HG03103 (cell line): ENCODE results near the gene CD72.
A peak's percentile ranks its signal among the peaks of the same experiment; 100 is the strongest.
"Not testable (repeated sequence)": the region's sequence is repeated elsewhere in the genome, so short reads cannot be mapped to it uniquely, and the experiment has no call there.

Experiments
- ATAC-seq: cut with Tn5 transposase; IDR thresholded peaks from one replicate; pipeline ENCODE4 v1.9.1; 2021; ENCODE audit warnings: low read depth; ENCODE audit not compliant: unreplicated experiment

CD72 gene

DNA sequence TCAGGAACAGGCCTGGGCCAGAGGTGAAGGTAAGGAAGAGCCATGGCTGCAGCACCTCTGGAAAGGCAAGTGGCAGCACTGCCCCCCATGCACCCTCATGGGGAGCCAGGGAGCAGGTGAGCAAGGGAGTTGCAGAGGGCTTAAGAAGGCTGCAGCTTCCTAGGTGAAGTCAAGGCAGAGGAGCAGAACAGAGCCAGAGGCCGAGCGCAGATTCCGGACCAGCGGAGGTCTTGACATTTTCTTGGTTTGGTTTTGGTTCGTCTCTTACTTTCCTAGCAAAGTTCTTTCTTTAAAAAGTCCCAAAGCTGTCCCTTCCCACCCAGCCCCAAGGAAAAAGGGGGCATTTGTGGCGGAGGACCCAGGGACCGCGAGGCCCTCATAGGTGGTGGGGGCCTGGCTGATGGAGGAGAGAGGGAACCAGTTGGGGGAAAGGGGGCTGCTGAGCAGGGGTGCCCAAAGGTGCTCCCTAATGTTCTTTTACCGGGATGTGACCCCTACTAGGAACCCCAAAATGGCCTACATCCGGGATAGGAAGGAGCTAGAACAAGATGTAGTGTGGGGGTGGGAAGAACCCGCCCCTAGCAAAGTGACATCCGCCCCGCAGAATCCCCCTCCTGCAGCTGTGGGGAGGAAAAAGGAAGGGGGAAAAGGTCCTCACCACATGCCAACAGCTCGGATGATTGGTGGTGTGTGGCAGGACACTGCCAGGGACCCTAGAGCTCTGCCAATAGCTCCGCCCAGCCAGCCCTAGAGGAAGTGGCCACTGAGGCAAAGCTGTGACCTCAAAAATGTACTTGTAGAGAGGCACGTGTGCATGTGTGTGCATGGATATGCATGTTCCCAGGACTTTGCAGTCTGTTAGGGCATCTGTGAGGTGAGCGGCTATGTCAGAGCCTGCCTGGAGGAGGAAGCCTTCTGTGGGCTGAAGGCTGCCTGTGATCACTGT is 914 bp upstream of the CD72 start:
- no peak for ATAC-seq

DNA sequence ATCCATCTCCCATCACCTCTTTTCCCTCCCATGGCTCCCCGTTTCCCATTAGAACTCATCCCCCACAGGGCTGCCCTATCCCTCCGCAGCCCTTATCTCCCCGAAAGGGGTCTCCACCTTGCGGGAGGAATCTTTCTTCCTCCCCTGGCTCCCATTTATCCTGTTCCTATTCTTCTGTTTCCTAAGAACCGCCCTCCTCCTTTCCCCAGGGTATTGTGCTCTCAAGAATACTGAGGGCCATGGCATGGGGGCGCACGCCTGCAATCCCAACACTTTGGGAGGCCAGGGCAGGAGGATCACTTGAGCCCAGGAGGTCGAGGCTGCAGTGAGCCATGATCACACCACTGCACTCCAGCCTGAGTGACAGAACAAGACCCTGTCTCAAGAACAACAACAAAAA is 665 bp downstream of the CD72 start:
- ATAC-seq = no peak

- ATAC-seq = no peak
Measured at GRCh38 chr9:35616681-35617459, 1.3 kb downstream of the CD72 start.

DNA sequence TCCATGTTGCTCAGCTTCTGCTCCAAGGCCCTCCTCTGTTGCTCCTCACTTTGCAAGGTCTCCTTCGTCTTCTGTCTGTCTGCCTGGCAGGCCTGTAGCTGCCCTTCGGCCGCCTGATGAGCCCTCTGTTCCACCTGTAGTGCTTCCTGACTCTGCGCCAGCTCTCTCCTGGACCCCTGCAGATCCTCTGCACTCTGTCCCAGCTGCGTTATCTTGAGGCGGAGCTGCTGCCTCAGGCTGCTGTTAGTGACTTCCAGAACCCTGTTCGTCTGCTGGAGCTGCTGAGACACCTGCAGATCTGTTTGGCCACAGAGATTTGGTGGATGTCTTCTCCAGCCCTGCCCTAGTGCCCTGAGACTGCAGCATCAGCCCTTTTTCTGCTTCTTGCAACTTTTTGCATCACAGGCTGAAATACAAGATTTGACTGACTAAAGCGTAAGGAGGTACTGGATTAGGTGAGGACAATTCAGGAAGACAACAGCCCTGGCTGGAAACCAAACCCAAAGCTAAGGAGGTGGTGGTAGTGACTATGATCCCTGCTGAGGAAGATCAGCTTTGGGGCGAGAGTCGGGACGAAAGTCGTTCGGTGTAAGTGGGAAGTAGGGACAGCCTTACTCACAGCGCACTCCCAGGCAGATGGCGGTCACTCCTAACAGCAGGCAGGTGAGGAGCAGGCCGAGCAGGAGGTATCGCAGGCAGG is 2.1 kb downstream of the CD72 start:
- no peak for ATAC-seq

GRCh38 chr9:35612843-35613242 is 5.4 kb downstream of the CD72 start:
- no peak for ATAC-seq

GRCh38 chr9:35612066-35612465 is 6.1 kb downstream of the CD72 start:
- ATAC-seq = not testable (repeated sequence)

DNA sequence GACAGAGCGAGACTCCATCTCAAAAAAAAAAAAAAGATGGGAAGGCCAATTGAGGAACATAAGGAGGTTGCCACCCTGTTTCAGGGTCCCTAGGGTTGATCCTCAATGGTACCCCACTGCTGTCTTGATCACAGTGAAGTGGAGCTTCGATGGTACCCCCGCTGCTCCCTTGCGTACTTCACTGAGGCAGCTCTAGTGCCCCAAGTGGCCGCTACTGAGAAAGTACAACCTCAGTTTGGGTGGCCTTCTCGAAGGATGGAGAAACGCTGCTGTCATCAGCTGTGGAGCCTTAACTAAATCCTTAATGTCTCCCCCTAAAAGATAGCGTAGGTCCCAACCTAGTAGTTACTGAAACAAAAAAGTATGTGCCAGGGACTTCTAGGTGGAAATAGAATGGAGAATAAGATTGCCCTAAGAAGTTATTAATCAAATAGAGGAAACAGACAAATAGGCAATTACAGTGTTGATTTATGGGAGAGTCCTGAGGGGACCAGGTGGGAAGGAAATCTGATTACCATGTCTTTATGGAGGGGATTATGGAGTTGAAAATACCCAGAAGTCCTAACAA is 6.9 kb downstream of the CD72 start:
- no peak for ATAC-seq

DNA sequence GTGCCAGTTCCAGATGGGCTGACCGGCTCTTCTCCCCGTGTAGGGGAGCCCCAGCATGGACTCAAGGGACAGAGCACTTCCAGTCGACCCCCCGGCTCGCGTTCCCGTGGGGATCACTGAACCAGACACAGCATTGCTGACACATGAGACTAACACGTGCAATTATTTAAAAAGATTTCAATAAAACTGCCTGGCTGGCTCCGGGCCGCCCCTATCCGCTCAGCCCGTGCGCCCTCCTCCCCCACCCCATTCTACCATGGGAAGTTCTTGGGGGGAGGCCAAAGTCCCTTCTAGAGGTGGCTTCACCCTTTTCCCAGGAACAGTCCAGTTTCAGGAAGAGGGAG is 8.4 kb downstream of the CD72 start:
- ATAC-seq = no peak

DNA sequence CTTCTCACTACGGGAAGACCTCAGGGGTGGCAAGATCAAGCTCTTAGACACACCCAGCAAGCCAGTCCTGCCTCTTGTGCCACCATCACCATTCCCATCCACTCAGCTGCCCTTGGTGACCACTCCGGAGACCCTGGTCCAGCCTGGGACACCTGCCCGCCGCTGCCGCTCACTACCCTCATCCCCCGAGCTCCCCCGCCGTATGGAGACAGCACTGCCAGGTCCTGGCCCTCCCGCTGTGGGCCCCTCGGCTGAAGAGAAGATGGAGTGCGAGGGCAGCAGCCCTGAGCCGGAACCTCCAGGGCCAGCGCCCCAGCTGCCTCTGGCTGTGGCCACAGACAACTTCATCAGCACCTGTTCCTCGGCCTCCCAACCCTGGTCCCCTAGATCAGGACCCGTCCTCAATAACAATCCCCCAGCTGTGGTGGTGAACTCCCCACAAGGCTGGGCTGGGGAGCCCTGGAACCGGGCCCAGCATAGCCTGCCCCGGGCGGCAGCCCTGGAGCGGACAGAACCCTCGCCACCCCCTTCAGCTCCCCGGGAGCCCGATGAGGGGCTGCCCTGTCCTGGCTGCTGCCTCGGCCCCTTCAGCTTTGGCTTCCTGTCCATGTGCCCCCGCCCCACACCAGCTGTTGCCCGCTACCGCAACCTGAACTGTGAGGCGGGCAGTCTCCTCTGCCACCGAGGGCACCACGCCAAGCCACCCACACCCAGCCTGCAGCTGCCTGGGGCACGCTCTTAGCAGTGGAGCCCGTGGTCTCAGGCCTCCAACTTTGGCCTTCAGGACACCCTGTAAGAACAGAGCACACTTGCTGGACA is 9.0 kb downstream of the CD72 start:
- no peak for ATAC-seq

- no peak for ATAC-seq
Measured at GRCh38 chr9:35608221-35608620, 10.0 kb downstream of the CD72 start.

GRCh38 chr9:35606726-35607125 is 11.5 kb downstream of the CD72 start:
- ATAC-seq = no peak

- no peak for ATAC-seq
Measured at GRCh38 chr9:35606138-35606504, 12.1 kb downstream of the CD72 start.

DNA sequence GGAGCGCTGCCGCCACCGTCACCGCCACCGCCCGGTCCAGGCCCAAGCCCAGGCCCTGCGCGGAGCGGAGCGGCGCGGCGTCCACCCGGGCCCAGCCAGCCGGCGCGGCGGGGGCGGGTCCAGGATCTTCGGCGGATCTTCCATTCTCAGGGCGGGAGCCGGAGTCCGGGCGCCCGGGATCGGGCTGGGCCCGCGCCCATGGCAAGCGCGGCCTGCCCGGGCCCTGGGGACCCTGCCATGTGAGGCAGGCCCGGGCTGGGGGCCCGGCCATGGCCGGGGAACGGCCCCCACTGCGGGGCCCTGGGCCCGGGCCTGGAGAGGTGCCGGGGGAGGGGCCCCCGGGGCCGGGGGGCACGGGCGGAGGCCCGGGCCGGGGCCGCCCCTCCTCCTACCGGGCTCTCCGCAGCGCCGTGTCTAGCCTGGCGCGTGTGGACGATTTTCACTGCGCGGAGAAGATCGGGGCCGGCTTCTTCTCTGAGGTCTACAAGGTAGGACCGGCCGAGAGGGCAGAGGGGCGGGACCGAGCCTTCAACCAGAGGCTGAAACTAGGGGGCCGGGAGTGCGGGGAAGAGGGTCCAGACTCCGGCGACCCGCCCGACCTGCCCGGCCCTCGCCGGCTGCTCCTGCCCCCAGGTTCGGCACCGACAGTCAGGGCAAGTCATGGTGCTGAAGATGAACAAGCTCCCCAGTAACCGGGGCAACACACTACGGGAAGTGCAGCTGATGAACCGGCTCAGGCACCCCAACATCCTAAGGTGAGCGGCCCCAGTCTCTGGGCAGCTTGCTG is 12.7 kb downstream of the CD72 start:
- peak; percentile 13 for ATAC-seq

GRCh38 chr9:35604578-35605350 is 13.4 kb downstream of the CD72 start, which contains the start of gene TESK1:
Gene TESK1, plus strand, starts transcription at chr9:35605262. Its CDS starts 358 bp downstream, at chr9:35605620.
- peak; percentile 38 for ATAC-seq

GRCh38 chr9:35603986-35604577 is 14.1 kb downstream of the CD72 start:
- ATAC-seq = peak; percentile 81

DNA sequence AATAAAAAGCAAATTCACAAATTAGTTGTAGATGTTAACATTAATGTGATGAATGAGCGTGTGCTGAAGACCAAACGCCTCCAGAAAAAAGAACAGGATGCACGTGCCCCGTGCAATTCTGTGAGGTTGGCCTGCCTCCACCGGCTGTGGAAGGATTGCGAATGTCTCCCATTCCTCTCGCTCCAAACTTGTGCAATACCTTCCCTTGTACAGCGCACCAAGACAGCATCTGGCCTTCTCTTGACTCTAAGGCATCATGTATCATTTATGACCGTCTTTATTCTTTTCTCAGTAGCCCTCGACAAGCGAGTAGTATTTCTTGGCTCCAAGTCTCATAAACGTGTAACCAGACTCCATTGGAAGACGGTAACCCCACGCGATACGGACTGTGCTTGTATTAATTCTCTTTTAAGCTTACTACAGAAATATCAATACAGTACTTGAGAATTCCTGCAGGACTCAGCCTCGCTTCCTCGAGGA is 14.7 kb downstream of the CD72 start:
- no peak for ATAC-seq

- ATAC-seq = no peak
Measured at GRCh38 chr9:35599763-35600604, 18.2 kb downstream of the CD72 start.
